Measurements from ENCODE around the gene PARP1. TPM values are rescaled to one million over a fixed set of nuclear protein-coding genes. Genes with fewer than 3 reads are reported as not detected.

PARP1 gene
- total RNA-seq (2021; ENCODE audit: unreplicated experiment), result 213 TPM
- 117 and 142 TPM in 2 replicates for polyA plus RNA-seq (2012)
- Bru-seq, nascent RNA, result percentile 79 among the genes with signal in this experiment
- percentile 89 among the genes with signal in this experiment for BruChase-seq, experiment 1, labeled RNA remaining after a 6-hour chase
- BruChase-seq, experiment 2, labeled RNA remaining after a 2-hour chase, result percentile 80 among the genes with signal in this experiment
- long read RNA-seq, transcript PARP1-203 (23 exons, 3,958 nt), result major isoform, 232 of 362 reads
- long read RNA-seq, partial matches to known transcripts, result 121 of 362 reads
- long read RNA-seq, other reads (novel, unspliced or antisense), result 9 of 362 reads

DNA sequence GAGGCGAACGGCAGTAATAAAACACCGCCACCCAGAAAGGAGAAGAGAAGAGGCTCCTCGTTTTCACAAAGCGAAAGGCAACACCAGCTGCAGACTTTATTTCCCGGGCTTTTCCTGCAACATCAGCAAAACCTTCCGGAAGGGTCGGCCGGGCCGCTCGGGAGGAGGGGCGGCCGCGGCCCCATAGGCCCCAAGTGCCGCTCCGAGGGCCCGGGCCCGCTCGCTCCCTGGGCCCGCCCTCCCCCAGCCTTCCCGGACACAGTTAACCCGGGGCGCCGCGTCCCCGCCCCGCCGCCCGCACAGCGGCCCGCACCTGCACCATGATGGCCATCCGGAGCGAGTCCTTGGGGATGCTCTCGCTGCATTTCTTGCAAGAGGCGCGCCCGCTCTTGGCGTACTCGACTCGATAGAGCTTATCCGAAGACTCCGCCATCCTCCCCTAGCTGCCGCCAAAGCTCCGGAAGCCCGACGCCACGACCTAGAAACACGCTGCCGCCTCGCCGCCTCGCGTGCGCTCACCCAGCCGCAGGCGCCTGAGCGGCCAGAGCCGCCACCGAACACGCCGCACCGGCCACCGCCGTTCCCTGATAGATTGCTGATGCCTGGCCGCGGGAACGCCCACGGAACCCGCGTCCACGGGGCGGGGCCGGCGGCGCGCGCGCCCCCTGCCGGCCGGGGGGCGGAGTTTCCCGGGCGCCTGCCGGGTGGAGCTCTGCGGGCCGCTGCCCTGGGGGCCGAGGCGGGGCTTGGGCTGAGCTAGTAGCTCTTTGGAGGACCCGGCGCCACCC is at the start of gene PARP1:
Gene PARP1 (minus strand): TSS at position 597 of the 788 bp plus-strand sequence. CDS start 164 bp downstream, at position 433.
- Histone ChIP-seq H3K27me3 (ENCODE audit: insufficient read depth, low read length) (no peaks in the 10 kb centered on the region), H3K27ac (ENCODE audit: low read depth, low read length) (peak within 1 kb of the TSS; percentile 79), H3K4me2 (ENCODE audit: low read length) (peak within 1 kb of the TSS; percentile 90), H3K4me1 (ENCODE audit: control insufficient read depth in 1 of 2, insufficient read depth in 2 of 2, low read length in 2 of 2) (peaks cover 8 to 38% of the 10 kb centered on the region in 2 experiments; a peak in 3 of 4 replicates), H3K79me2 (ENCODE audit: insufficient read depth, low read length) (peaks cover 48% of the 10 kb centered on the region), H3K9me3 (ENCODE audit: control insufficient read depth in 1 of 2, insufficient read depth in 1 of 2, low read depth in 1 of 2, low read length in 2 of 2) (no peaks in the 10 kb centered on the region), H3K9me2 (ENCODE audit: insufficient read depth) (no peaks in the 10 kb centered on the region), H2AFZ (ENCODE audit: low read depth, low read length, poor library complexity, severe bottlenecking) (peak within 1 kb of the TSS; percentile 55), H4K20me1 (ENCODE audit: insufficient read depth) (peaks cover 3% of the 10 kb centered on the region; the same call in 1 of the 2 replicates), H3K4me3 (replicated peaks in 1 of 2; ENCODE audit: low read depth in 1 of 2, low read length in 2 of 2) (peak within 1 kb of the TSS; percentile 70 to 73), H3K36me3 (ENCODE audit: control insufficient read depth in 1 of 2, insufficient read depth in 2 of 2, low read length in 2 of 2) (no peaks in the 10 kb centered on the region), H3K9ac (ENCODE audit: low read length) (peak within 1 kb of the TSS; percentile 82)
- BruUV-seq (replicated peaks), result no TSS peak
- intact Hi-C loops (cut with micrococcal nuclease), result loop anchor here (5.0 kb wide), 1 partner anchor 280 kb away; no protein-coding TSS in a partner anchor
- ATAC-seq (peak; percentile 92), DNase-seq (ENCODE audit: low read depth, low spot score) (peak; percentile 71)
- ChIA-PET CTCF (interaction anchor here (0.6 to 2.0 kb wide), 15 partner anchors 9 to 407 kb away, joined by 3 to 10 read pairs (median 4); no protein-coding TSS in a partner anchor), RAD21 (ENCODE audit: low non-redundant PET in 1 of 2, low total read pairs in 2 of 2, uncharacterized antibody in 2 of 2, unreplicated experiment in 2 of 2) (interaction anchor here in 1 of 2 experiments (0.7 kb wide), 1 partner anchor 284 kb away, joined by 3 read pairs; no protein-coding TSS in a partner anchor), POLR2A (interaction anchor here (0.9 to 1.2 kb wide), 4 partner anchors 8 to 119 kb away, joined by 3 to 4 read pairs (median 4); no protein-coding TSS in a partner anchor)
- TF ChIP-seq RAD21 (IDR thresholded peaks at IDR 0.05; ENCODE audit: low read depth) (no peak), EZH2phosphoT487 (IDR thresholded peaks at IDR 0.05; ENCODE audit: borderline replicate concordance) (no peak), ELF1 (IDR thresholded peaks at IDR 0.05; ENCODE audit: borderline replicate concordance, low read depth) (no peak), POLR2A (IDR thresholded peaks at IDR 0.05; ENCODE audit: borderline replicate concordance, extremely low read depth, insufficient read depth, insufficient read length) (peak; percentile 79), EGR1 (IDR thresholded peaks at IDR 0.05; ENCODE audit: low read depth) (peak; percentile 70), SRF (IDR thresholded peaks at IDR 0.05; ENCODE audit: low read depth) (peak; percentile 41; the same call in 1 of the 2 replicates), POLR2AphosphoS5 (IDR thresholded peaks at IDR 0.05; ENCODE audit: low read depth, low read length) (peak; percentile 94), ZNF274 (IDR thresholded peaks at IDR 0.05; ENCODE audit: low read depth, low read length) (no peak), ZFX (IDR thresholded peaks at IDR 0.05) (peak; percentile 95), CBX3 (IDR thresholded peaks at IDR 0.05; ENCODE audit: low read depth) (no peak), SIN3A (IDR thresholded peaks at IDR 0.05; ENCODE audit: low read depth) (peak; percentile 91)
- TF ChIP-seq, protein P1, sequence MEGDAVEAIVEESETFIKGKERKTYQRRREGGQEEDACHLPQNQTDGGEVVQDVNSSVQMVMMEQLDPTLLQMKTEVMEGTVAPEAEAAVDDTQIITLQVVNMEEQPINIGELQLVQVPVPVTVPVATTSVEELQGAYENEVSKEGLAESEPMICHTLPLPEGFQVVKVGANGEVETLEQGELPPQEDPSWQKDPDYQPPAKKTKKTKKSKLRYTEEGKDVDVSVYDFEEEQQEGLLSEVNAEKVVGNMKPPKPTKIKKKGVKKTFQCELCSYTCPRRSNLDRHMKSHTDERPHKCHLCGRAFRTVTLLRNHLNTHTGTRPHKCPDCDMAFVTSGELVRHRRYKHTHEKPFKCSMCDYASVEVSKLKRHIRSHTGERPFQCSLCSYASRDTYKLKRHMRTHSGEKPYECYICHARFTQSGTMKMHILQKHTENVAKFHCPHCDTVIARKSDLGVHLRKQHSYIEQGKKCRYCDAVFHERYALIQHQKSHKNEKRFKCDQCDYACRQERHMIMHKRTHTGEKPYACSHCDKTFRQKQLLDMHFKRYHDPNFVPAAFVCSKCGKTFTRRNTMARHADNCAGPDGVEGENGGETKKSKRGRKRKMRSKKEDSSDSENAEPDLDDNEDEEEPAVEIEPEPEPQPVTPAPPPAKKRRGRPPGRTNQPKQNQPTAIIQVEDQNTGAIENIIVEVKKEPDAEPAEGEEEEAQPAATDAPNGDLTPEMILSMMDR (IDR thresholded peaks at IDR 0.05 in 2 of 3, conservative IDR thresholded peaks at IDR 0.05 in 1 of 3; ENCODE audit: borderline replicate concordance in 1 of 3, insufficient read depth in 1 of 3, low read depth in 2 of 3, low read length in 2 of 3), result peak in 2 of 3 experiments; percentile 43 to 61; a peak in 3 of 6 replicates
- TF ChIP-seq, protein P2, sequence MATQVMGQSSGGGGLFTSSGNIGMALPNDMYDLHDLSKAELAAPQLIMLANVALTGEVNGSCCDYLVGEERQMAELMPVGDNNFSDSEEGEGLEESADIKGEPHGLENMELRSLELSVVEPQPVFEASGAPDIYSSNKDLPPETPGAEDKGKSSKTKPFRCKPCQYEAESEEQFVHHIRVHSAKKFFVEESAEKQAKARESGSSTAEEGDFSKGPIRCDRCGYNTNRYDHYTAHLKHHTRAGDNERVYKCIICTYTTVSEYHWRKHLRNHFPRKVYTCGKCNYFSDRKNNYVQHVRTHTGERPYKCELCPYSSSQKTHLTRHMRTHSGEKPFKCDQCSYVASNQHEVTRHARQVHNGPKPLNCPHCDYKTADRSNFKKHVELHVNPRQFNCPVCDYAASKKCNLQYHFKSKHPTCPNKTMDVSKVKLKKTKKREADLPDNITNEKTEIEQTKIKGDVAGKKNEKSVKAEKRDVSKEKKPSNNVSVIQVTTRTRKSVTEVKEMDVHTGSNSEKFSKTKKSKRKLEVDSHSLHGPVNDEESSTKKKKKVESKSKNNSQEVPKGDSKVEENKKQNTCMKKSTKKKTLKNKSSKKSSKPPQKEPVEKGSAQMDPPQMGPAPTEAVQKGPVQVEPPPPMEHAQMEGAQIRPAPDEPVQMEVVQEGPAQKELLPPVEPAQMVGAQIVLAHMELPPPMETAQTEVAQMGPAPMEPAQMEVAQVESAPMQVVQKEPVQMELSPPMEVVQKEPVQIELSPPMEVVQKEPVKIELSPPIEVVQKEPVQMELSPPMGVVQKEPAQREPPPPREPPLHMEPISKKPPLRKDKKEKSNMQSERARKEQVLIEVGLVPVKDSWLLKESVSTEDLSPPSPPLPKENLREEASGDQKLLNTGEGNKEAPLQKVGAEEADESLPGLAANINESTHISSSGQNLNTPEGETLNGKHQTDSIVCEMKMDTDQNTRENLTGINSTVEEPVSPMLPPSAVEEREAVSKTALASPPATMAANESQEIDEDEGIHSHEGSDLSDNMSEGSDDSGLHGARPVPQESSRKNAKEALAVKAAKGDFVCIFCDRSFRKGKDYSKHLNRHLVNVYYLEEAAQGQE (IDR thresholded peaks at IDR 0.05; ENCODE audit: low read depth), result no peak
- TF ChIP-seq, protein P3, sequence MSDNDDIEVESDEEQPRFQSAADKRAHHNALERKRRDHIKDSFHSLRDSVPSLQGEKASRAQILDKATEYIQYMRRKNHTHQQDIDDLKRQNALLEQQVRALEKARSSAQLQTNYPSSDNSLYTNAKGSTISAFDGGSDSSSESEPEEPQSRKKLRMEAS (IDR thresholded peaks at IDR 0.05), result peak; percentile 89
- TF ChIP-seq, protein P4, sequence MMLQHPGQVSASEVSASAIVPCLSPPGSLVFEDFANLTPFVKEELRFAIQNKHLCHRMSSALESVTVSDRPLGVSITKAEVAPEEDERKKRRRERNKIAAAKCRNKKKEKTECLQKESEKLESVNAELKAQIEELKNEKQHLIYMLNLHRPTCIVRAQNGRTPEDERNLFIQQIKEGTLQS (IDR thresholded peaks at IDR 0.05), result no peak
- TF ChIP-seq, protein P5, sequence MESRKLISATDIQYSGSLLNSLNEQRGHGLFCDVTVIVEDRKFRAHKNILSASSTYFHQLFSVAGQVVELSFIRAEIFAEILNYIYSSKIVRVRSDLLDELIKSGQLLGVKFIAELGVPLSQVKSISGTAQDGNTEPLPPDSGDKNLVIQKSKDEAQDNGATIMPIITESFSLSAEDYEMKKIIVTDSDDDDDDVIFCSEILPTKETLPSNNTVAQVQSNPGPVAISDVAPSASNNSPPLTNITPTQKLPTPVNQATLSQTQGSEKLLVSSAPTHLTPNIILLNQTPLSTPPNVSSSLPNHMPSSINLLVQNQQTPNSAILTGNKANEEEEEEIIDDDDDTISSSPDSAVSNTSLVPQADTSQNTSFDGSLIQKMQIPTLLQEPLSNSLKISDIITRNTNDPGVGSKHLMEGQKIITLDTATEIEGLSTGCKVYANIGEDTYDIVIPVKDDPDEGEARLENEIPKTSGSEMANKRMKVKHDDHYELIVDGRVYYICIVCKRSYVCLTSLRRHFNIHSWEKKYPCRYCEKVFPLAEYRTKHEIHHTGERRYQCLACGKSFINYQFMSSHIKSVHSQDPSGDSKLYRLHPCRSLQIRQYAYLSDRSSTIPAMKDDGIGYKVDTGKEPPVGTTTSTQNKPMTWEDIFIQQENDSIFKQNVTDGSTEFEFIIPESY (IDR thresholded peaks at IDR 0.05; ENCODE audit: extremely low read depth, insufficient replicate concordance, low read length), result peak; percentile 34

Measured in HCT116 (cell line).